Stimulated activated CD4-positive, alpha-beta T cell treated with anti-CD3 and anti-CD28 coated beads, Interleukin-15, amount 100 ng/mL, for 1 hour (primary cell): ENCODE measurements around the gene ABL2.
"Not testable (repeated sequence)": the region's sequence is repeated elsewhere in the genome, so short reads cannot be mapped to it uniquely, and the experiment has no call there.

Source experiments
- DNase-seq, 2 donors: peaks; one replicate each; pipeline ENCODE4 v3.0.0-alpha.2; 2020; ENCODE audit warnings: low read depth in 1 of 2, low spot score in 1 of 2

The ABL2 gene

DNA sequence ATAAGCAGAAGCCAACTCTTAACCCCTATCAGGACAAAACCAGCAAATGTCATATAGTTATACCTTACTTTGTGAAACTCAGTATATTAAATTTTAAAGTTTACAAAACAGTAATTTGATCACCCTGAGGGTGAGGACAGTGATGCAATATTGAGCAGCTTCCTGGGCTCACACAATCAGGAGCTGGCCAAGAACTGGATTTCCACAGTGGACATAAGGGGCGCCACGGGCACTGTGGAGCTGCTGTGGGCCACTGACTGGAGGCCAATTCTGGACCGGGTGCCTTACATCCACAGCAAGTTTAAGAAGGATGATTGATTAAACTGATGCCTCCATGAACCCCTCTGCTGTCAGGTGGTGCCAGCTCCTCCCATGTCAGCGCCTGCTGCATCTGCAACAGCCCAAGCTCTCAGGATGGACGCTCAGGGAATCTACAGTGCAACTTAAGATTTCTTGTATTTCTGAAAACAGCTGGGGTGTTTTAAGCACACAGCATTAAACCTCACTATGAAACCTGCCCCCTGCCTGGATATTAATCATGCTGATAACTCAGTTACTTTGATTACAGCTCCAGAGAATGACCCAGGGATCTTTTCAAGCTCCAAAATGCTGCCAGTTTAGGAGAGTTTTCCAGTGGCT, 91.7 kb downstream of the ABL2 start:
- DNase-seq = no peak

GRCh38 chr1:179135707-179136106, 93.8 kb downstream of the ABL2 start:
- DNase-seq = not testable (repeated sequence)

DNA sequence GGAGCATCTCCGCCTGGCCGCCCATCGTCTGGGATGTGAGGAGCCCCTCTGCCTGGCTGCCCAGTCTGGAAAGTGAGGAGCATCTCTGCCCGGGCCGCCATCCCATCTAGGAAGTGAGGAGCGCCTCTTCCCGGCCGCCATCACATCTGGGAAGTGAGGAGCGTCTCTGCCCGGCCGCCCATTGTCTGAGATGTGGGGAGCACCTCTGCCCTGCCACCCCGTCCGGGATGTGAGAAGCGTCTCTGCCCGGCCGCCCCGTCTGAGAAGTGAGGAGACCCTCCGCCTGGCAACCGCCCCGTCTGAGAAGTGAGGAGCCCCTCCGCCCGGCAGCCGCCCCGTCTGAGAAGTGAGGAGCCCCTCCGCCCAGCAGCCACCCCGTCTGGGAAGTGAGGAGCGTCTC, 94.3 kb downstream of the ABL2 start:
- not testable (repeated sequence) for DNase-seq

DNA sequence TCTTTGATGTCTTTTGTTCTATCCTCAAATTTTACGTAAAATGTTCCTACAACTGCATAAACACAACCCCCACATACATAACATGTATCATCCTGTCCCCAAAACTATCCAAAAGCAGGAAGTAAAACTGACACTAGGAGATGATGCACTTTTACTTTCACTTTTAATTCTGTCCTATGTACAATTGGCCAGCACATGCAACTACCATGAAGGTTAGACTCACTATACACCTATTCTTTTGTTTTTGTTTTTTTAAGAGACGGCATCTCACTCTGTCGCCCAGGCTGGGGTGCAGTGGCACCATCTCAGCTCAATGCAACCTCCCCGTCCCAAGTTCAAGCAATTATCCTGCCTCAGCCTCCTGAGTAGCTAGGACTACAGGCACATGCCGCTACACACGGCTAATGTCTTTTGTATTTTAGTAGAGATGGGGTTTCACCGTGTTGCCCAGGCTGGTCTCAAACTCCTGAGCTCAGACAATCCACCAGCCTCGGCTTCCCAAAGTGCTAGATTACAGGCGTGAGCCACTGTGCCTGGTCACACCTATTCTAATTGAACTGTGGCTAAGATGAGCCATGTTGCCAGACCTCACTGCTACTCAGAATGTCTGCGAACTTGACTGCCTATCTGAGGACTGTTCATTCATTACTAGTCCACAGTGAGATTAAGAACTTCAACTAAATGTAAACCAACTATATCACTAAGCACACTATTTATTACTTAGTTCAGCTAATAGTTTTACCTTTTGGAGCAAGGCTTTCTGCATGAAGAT, 99.6 kb downstream of the ABL2 start:
- no peak for DNase-seq

DNA sequence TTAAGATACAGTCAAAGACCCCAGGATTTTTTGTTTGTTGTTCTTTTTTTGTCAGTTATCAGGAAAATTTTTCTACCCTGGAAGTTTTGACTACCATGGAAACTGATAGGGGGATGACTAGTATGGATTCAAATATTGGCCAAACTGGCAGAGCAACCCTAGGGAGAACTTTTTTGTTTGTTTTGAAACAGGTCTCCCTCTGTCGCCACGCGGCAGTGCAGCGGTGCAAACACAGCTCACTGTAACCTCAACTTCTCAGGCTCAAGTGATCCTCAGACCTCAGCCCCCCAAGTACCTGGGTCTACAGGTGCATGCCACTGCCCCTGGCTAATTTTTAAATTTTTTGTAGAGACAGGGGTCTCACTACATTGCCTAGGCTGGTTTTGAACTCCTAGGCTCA, 101.0 kb downstream of the ABL2 start:
- DNase-seq = no peak

DNA sequence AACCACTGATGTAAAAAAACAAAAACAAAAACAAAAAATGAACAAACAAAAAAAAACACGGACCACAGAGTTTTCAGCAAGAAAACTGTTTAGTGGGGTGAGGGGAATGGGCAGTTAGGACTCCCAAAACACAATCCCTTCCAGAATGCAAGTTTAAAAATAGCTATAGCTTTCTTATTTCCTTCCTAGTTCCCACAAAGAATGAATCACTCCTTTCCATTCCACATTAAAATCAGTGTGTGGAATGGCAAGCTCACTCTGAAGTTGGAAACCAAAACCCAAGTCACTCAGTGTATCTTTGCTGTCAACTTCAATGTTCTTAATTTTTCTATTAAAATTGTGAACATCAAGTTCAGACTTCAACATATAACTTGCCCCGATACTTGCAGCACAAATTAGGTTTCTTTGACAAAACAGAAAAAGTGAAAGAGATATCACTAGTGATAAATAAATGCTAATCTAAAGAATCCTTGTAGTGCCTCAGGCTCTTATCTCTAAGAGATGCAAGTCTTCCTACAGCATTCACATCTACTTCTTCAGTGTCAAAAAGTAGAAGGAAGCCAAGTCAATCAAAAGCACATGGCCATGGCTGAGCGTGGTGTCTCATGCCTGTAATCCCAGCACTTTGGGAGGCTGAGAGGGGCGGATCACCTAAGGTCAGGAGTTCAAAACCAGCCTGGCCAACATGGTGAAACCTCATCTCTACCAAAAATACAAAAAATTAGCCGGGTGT, 102.1 kb downstream of the ABL2 start:
- no peak for DNase-seq

- no peak for DNase-seq
Measured at GRCh38 chr1:179126338-179127060, 103.0 kb downstream of the ABL2 start.

GRCh38 chr1:179124873-179125272, 104.6 kb downstream of the ABL2 start:
- no peak for DNase-seq

DNA sequence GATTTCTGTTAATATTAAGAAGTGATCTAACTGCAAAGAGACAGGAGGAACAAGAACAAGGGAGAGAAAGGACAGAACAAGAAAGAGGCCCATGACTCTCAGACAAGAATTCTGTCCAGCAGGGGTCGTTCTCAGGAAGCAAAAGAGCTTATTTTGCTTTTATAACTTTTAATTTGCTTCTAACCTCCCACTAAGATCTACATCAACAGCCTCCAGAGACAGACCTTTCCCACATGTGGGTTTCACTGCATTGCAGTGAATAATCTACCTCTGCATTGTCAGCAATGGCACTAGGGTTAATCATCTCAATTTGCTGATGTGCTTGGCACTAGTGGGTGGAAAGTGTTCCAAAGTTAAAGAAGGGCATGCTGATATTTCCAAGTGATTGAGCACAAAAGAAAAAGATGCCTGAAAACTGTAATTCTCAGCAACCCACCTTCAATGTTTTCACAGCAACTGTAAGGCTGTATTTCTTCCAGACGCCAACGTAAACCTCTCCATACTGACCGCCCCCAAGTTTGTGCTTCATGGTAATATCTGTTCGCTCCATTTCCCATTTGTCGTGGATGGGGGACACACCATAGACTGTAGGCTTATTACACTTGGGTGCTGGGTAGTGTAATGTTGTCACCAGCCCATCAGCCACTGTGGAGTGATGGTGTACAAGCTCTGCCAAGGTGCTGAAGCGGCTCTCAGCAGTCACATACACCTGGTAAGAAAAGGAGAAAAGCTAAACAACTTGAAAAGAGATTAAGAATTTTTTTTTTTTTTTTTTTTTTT, 108.1 kb downstream of the ABL2 start:
- no peak for DNase-seq

GRCh38 chr1:179120736-179121135, 108.7 kb downstream of the ABL2 start:
- no peak for DNase-seq

- DNase-seq = no peak
Measured at GRCh38 chr1:179119513-179119912, 110.0 kb downstream of the ABL2 start.

DNA sequence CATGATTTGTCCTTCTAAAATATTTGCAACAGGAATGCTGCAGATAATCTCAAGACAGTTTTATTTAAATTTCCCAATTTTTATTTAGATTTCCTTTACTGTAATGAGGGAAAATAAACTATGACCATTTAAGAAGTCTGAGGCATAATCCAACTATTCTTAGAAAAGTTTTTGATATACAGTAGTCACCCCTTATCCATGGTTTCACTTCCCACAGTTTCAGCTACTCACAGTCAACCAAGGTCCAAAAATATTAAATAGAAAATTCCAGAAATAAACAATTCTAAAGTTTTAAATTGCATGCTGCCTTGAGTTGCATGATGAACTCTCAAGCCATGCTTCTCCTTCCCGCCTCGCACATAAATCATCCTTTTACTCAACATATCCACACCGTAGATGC, 114.3 kb downstream of the ABL2 start:
- DNase-seq = no peak

- no peak for DNase-seq
Measured at GRCh38 chr1:179108644-179109043, 120.8 kb downstream of the ABL2 start.

DNA sequence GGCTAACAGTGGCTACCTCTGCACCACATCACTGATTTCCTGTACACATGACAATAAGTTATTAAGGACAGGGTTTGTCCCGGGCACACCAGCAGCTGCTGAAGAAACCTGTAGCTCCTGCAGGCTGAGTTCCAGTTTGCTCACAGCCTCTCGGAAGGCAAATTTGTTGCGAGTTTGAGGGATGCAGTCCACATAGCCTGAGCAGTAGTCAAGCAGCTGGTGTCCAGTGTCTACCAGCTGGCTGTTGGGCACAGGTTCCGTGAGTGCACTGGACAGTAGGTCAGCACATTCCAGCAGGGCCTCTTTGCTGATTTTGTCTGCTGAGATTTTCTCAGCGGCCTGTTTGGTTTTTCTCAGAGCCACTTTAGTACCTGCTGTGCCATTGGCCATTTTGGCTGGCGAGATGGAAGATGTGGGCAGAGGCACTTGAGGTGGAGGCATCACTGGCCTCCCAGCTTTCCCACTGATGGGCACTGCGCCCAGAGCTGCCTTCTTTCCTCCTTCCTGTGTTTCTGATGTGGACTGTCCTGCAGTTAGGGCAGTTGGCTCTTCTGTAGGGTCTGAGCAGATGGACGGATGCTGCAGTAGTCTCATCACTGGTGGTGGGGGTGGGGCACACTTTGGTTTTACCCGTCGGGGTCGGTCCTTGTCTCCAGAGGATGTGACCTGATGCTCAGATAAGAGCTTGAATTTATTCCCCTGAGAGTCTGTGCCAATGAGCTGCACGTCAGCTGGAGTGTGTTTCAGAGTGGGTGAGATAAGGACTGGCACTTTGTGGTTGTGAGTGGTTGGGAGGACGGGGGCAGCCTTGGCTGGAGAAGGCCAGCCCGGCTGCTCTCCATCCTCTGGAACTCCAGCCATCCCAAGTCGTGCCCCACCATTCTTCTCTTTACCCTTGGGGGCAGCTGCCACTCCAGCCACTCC, 121.5 kb downstream of the ABL2 start:
- DNase-seq = no peak

GRCh38 chr1:179105393-179105792, 124.1 kb downstream of the ABL2 start:
- no peak for DNase-seq

DNA sequence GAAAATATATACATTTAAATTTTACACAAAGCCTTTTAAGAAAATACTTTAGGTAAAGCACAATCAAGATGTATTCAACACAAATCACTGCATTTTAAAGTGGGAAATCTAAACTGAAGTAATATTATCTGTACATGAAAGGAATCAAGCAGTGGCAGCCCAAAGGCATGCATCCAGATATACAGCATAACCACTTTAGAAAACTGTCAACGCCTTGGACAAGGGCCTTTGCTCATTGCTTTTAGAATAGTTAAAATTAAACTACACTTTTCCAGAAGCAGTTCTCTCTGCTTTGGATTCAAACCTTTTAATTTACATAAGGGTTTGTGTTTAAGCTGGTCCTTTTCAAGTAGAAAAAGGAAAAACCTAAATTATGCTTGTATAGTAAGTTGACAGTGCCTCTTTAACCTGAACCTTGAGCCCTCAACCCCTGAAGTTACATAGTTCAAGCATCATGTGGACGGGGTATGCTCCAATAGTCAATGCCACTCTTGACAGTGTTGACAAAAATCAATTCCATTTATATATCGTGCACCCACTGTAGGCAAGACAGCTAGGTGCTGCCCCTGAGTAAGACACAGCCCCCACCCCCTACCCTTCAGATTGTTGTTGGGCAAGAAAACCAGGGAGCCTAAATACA, 124.7 kb downstream of the ABL2 start:
- DNase-seq = no peak

DNA sequence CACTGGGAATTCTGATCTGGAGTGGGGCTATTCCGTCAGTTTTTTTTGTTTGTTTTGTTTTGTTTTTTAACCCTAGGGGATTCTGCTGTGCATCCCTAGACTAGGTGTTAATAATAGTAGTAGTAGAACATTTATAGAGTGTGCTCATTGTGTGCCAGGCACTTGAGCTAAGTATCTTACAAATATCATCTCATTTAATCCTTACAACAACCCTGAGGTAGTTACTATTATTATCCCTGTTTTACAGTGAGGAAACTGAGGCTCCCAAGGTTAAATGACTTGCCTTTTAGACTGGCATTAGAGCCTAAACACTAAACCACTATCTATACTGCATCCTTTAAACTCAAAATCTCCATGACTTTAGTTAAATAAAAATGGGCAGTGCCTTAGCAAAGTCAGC, 125.5 kb downstream of the ABL2 start:
- no peak for DNase-seq

GRCh38 chr1:179101566-179101965, 127.9 kb downstream of the ABL2 start:
- no peak for DNase-seq

DNA sequence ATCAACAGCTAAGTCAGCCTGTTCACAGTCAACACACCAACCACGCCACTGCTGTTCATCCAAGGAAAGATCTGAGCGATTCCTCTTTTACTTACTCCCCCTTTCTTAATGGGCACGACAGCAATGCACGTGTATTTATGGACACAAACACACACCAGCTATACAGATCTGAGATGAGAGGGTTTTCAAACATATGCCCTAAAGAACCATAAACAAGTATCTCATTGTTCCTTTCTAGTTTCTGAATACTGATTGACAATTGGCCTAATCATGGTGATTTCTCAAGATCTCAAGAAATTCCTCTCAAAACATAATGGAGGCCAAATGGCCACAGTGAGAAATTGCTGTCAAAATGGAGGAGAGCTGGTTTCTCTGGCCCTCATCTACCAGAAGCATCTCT, 129.6 kb downstream of the ABL2 start:
- DNase-seq = no peak
